SU-DHL-6 (cell line): ENCODE data around the gene PRTG.

Experiments used
- CTCF ChIP-seq: fragments of 200-600 bp; sonication (generic); IDR thresholded peaks from one replicate; pipeline ENCODE4 v1.5.1; 2017; ENCODE audit warnings: antibody characterized with exemption, mild to moderate bottlenecking, low read length, moderate library complexity; ENCODE audit not compliant: insufficient read depth, poor library complexity, severe bottlenecking
- EZH2phosphoT487 ChIP-seq: fragments of 200-600 bp; sonication (generic), shearing (Covaris generic); conservative IDR thresholded peaks from 2 replicates; pipeline ENCODE4 v1.6.1; 2018; ENCODE audit warnings: mild to moderate bottlenecking, antibody characterized with exemption, low read length, moderate library complexity, mixed read lengths

GRCh38 chr15:55660153-55660552, 82.8 kb downstream of the PRTG start:
- TF ChIP-seq CTCF (no peak), EZH2phosphoT487 (no peak)
